GM20000 (cell line): Measurements from ENCODE around the gene PRKG1.

Source experiments
- DNase-seq: peaks from one replicate; pipeline ENCODE4 v3.0.0; 2012; ENCODE audit warnings: low spot score
- CTCF ChIP-seq: IDR thresholded peaks from 2 replicates; pipeline ENCODE4 v1.5.1; 2012; ENCODE audit warnings: mild to moderate bottlenecking, control low read depth; ENCODE audit errors: extremely low read depth, missing control alignments

The PRKG1 gene

DNA sequence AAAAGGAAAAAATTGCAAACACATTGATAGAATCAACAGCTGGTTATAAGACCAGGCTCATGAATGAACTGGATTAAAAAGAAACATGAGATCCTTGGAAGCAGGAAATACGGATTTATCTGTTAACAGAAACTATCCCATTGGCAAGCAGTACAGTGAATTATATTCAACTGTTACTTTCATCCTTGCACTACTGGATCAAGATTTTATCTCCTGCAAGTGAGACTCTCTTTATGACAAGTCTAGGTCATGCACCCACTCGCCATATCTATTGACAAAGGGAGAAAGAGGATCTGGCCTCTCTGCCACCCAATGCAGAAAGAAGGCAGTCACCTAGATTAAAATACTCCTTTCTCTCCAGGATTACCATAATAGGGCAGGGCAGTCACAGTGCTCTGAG lies 583.7 kb downstream of the PRKG1 start:
- DNase-seq = no peak
- no peak for TF ChIP-seq CTCF

- no peak for DNase-seq
- no peak for TF ChIP-seq CTCF
Observed at GRCh38 chr10:51659344-51659743, 585.1 kb downstream of the PRKG1 start.

GRCh38 chr10:51663086-51663485 lies 588.8 kb downstream of the PRKG1 start:
- DNase-seq = no peak
- TF ChIP-seq CTCF = no peak

- DNase-seq = no peak
- no peak for TF ChIP-seq CTCF
Observed at GRCh38 chr10:51666456-51666855, 592.2 kb downstream of the PRKG1 start.

DNA sequence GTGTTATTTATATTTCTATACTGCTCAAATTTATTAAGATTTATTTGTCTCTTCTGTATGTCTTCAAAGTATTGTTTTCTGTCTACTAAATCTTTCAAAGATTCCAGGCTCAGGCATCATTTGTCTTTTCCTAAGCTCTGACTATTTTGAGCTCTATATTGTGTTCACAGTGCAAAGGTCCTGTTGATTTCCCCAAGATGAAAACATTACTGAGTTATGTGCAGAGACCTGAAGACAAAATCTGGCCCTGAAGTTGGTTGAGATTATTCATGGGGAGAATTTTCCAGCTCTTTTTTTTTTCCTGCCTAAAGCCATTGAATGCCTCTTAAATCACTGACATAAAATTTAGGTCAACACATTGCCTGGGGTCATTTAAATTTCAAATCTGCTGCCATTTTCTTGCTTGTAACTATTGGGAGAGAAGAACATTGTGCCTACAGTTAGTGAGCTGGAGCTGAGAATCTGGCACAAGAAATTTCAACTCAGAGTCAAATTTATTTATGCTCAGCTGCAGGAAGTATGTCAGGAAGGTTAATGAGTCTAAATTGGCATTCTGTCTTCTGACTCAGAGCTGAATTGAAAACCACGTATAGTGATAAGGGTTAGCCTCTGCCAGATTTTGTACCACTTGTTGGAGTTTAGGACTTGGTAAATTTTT lies 593.5 kb downstream of the PRKG1 start:
- DNase-seq = no peak
- no peak for TF ChIP-seq CTCF

DNA sequence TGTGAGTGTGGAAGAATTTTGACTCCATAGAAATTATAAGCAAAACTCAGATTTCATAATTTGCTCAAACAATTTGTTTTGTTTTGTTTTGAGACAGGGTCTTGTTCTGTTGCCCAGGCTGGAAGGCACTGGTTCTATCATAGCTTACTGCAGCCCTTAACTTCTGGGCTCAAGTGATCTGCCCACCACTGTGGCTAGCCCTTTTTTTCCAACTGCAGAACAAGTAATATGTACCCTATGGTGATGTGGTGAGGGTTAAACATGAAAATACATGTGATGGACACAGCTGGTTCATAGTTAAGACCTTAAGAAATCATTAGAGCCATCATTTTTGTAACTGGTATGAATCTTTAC lies 594.0 kb downstream of the PRKG1 start:
- TF ChIP-seq CTCF = no peak
- DNase-seq = no peak

GRCh38 chr10:51669041-51669440 lies 594.8 kb downstream of the PRKG1 start:
- no peak for TF ChIP-seq CTCF
- no peak for DNase-seq
